Upper lobe of left lung (tissue), 6 donors: ENCODE measurements around the gene PPM1G. TPM values are rescaled to one million over a fixed set of nuclear protein-coding genes. Genes with fewer than 3 reads are reported as not detected.

Experiments
- ATAC-seq, 2 donors: fragments of 200-7000 bp; cut with Tn5 transposase; one replicate each; pipeline ENCODE4 v1.9.1; 2022; ENCODE audit warnings: mild to moderate bottlenecking in 2 of 2, moderate library complexity in 2 of 2; ENCODE audit not compliant: low FRiP score in 2 of 2
- DNase-seq, 2 donors: peaks; one replicate each; pipeline ENCODE4 v3.0.0-alpha.2; 2019 to 2020
- H3K27ac ChIP-seq, 4 donors: fragments of 200-600 bp; sonication (generic); one replicate each; pipeline ENCODE4 v1.5.1; 2016 to 2019
- H3K27me3 ChIP-seq, 4 donors: fragments of 200-600 bp; sonication (generic); one replicate each; pipeline ENCODE4 v1.5.1; 2017 to 2019
- H3K36me3 ChIP-seq, 4 donors: fragments of 200-600 bp; sonication (generic); one replicate each; pipeline ENCODE4 v1.5.1; 2016 to 2019
- H3K4me1 ChIP-seq, 4 donors: fragments of 200-600 bp; sonication (generic); one replicate each; pipeline ENCODE4 v1.5.1; 2018 to 2019
- H3K4me3 ChIP-seq, 4 donors: fragments of 200-600 bp; sonication (generic); one replicate each; pipeline ENCODE4 v1.5.1; 2017 to 2019; ENCODE audit warnings: mild to moderate bottlenecking in 2 of 4, moderate library complexity in 1 of 4
- H3K9me3 ChIP-seq, 4 donors: fragments of 200-600 bp; sonication (generic); one replicate each; pipeline ENCODE4 v1.5.1; 2018 to 2019
- EP300 ChIP-seq, 4 donors: sonication (generic); formaldehyde crosslinking; IDR thresholded peaks; one replicate each; pipeline ENCODE4 v1.5.1; 2017; ENCODE audit warnings: antibody characterized with exemption in 4 of 4, control low read depth in 2 of 4
- POLR2A ChIP-seq, 4 donors: fragments of 450-650 bp; IDR thresholded peaks; one replicate each; pipeline ENCODE4 v1.5.1; 2016 to 2017; ENCODE audit warnings: antibody characterized with exemption in 4 of 4, mild to moderate bottlenecking in 2 of 4
- POLR2AphosphoS5 ChIP-seq, 2 donors: sonication (generic); formaldehyde crosslinking; IDR thresholded peaks; one replicate each; pipeline ENCODE4 v1.5.1; 2017; ENCODE audit warnings: antibody characterized with exemption in 2 of 2
- WGBS, 2 donors: methylation state at CpG; one replicate each; pipeline ENCODE4 v1.1.5; 2017 to 2018; 5-methylcytosine and 5-hydroxymethylcytosine counted together
- total RNA-seq, 6 donors: library from RNA; depleted of rRNA in 4 of 6; stranded (reverse); fragments of >200 nt in 4 of 6; gene quantifications; one replicate each; pipeline versions ENCODE4 v1.1.0 to v1.2.1, GENCODE V29; 2016 to 2021
- TF ChIP-seq, protein P1 (sequence below), 6 experiments: fragments of 450-650 bp in 4 of 6; fragments of 200-600 bp in 2 of 6; sonication (generic) in 2 of 6; IDR thresholded peaks; one replicate each; pipeline ENCODE4 v1.5.1; 2016 to 2019; ENCODE audit warnings: antibody characterized with exemption in 6 of 6
- donor health status: DM: no; HTN: no; CAD: no; lungs with moderate emphysema.
- donor health status: DM: no; HTN: yes; CAD: no; lungs with severe emphysema.

Gene PPM1G
- total RNA-seq, 6 donors from 2014 or later, result 39.8 to 60.6 (median 55.3) TPM

DNA sequence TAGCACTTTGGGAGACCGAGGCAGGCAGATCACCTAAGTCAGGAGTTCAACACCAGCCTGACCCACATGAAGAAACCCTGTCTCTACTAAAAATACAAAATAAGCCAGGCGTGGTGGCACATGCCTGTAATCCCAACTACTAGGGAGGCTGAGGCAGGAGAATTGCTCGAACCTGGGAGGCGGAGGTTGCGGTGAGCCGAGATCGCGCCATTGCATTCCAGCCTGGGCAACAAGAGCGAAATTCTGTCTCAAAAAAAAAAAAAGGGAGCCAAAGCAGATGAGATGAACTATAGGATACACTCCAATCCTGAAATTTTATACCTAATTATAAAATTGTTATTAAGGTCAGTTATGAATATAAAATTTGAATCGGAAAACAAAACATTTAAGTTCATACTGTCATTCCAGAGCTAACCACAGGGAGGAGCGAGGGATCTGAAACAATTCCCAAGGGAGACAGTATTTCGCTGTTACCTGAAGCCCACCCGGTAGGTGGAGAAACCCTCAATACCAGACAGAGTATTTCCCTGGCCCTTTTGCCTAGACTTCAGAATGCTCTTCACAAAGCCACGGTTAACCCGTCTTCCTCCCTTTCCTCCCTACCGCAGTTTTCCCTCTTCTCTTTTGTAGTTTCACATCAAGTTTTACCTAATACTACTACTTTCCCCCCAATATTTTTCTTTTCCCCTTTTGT is 1.4 kb downstream of the PPM1G start:
- WGBS, 2 donors, result 56% methylated on average over 16 of the region's 16 CpGs
- Histone ChIP-seq H3K36me3 (peaks cover 0 to 17% (median 1%) of the 10 kb centered on the region in 4 donors), H3K9me3 (no peaks in the 10 kb centered on the region), H3K4me3 (peak overlapping the region in 3 of 4 donors; percentile 74 to 99 (median 87)), H3K27me3 (no peaks in the 10 kb centered on the region), H3K27ac (peak overlapping the region in 1 of 4 donors; percentile 93), H3K4me1 (peaks cover 21 to 31% (median 23%) of the 10 kb centered on the region in 4 donors)
- ATAC-seq (no peak), DNase-seq (no peak)
- TF ChIP-seq EP300 (IDR thresholded peaks at IDR 0.05) (no peak), POLR2A (IDR thresholded peaks at IDR 0.05) (no peak)
- TF ChIP-seq, protein P1, sequence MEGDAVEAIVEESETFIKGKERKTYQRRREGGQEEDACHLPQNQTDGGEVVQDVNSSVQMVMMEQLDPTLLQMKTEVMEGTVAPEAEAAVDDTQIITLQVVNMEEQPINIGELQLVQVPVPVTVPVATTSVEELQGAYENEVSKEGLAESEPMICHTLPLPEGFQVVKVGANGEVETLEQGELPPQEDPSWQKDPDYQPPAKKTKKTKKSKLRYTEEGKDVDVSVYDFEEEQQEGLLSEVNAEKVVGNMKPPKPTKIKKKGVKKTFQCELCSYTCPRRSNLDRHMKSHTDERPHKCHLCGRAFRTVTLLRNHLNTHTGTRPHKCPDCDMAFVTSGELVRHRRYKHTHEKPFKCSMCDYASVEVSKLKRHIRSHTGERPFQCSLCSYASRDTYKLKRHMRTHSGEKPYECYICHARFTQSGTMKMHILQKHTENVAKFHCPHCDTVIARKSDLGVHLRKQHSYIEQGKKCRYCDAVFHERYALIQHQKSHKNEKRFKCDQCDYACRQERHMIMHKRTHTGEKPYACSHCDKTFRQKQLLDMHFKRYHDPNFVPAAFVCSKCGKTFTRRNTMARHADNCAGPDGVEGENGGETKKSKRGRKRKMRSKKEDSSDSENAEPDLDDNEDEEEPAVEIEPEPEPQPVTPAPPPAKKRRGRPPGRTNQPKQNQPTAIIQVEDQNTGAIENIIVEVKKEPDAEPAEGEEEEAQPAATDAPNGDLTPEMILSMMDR (IDR thresholded peaks at IDR 0.05), result peak; percentile 19 to 51 (median 46)

DNA sequence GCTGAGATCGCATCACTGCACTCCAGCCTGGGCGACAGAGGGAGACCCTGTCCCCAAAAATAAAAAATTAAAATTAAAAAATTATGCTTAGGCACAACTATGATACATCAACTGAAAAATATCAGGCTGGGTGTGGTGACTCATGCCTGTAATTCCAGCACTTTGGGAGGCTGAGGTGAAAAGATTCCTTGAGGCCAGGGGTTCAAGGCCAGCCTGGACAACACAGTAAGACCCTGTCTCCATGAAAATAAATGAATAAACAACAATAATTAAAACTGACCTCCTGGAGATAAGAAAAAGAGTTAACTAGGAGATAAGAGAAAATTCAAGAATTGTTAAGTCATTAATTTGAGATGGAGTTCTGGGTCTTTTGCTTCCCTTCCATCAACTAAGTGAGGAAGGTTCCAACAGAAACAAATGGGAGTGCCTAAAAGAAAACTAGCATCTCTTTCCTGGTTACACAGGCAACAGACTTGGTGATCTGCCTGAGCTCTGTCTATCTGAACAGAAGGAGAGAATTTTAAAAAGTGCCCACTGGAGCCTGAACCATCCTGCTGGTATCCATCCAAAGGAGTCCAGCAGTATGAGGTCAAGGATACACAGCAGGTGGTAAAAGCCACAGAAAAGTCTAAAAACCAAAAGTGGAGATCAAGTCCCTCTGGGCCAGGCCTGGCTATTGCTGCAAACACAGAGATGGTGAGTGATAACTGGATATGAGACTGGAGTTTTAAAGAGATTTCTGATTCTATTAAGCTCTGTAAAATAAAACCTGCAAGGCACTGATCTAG is 8.8 kb downstream of the PPM1G start:
- no peaks in the 10 kb centered on the region for H3K27me3 ChIP-seq
- no peaks in the 10 kb centered on the region for H3K9me3 ChIP-seq
- TF ChIP-seq POLR2AphosphoS5 (IDR thresholded peaks at IDR 0.05) (no peak), EP300 (IDR thresholded peaks at IDR 0.05) (no peak), POLR2A (IDR thresholded peaks at IDR 0.05) (no peak)
- TF ChIP-seq, protein P1 (IDR thresholded peaks at IDR 0.05), result no peak
- no peak overlapping the region for H3K4me3 ChIP-seq
- DNase-seq (no peak), ATAC-seq (no peak)
- WGBS, 2 donors, result 92 to 97% methylated on average over 2 of the region's 2 CpGs
- peaks cover 0 to 10% (median 1%) of the 10 kb centered on the region in 4 donors for H3K36me3 ChIP-seq
- H3K27ac ChIP-seq, result no peak overlapping the region
- H3K4me1 ChIP-seq, result peaks cover 0 to 4% (median 0%) of the 10 kb centered on the region in 4 donors

DNA sequence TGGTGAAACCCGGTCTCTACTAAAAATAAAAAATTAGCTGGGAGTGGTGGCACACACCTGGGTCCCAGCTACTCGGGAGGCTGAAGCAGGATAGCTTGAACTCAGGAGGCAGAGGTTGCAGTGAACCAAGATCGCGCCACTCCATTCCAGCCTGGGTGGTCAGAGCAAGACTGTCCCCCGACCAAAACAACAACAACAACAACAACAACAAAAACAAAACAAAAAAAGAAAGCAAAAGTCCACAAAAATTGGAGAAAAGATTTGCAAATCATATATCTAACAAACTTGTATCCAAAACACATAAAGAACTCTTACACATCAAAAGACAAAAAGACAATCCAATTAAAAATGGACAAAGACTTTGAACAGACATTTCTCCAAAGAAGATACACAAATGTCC is 10.4 kb downstream of the PPM1G start:
- TF ChIP-seq POLR2A (IDR thresholded peaks at IDR 0.05) (no peak), EP300 (IDR thresholded peaks at IDR 0.05) (no peak), POLR2AphosphoS5 (IDR thresholded peaks at IDR 0.05) (no peak)
- TF ChIP-seq, protein P1 (IDR thresholded peaks at IDR 0.05), result no peak
- H3K4me1 ChIP-seq, result no peaks in the 10 kb centered on the region
- DNase-seq (no peak), ATAC-seq (no peak)
- no peaks in the 10 kb centered on the region for H3K27me3 ChIP-seq
- 93 to 95% methylated on average over 5 of the region's 5 CpGs for WGBS, 2 donors
- H3K27ac ChIP-seq, result no peak overlapping the region
- peaks cover 0 to under 1% (median 0%) of the 10 kb centered on the region in 4 donors for H3K36me3 ChIP-seq
- no peak overlapping the region for H3K4me3 ChIP-seq
- H3K9me3 ChIP-seq, result no peaks in the 10 kb centered on the region

DNA sequence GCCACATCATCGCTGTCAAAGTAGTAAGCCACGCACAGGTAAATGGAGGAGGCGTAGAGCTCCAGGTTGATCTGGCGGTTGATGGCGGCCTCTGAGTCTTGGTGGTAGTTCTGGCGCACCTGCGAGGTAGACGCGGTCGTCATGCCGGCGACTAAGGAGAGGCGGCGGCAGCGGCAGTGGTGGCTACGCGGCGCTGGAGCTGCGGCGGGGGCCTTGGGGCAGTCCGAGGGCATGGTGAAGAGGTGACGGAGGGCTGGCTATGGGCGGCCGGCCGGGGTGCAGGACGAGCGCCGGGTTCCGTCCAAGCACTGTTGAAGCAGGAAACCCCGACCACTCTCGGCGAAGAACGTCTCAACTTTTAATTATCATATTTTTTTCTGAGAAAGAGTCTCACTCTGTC is 16.2 kb downstream of the PPM1G start:
- H3K27ac ChIP-seq, result no peak overlapping the region
- peaks cover 0 to 9% (median 3%) of the 10 kb centered on the region in 4 donors for H3K36me3 ChIP-seq
- H3K4me3 ChIP-seq, result no peak overlapping the region
- 97 to 98% methylated on average over 33 of the region's 33 CpGs for WGBS, 2 donors
- no peaks in the 10 kb centered on the region for H3K27me3 ChIP-seq
- ATAC-seq (no peak), DNase-seq (peak in 1 of 2 donors; percentile 79)
- TF ChIP-seq POLR2A (IDR thresholded peaks at IDR 0.05), result no peak
- no peak for TF ChIP-seq POLR2AphosphoS5 (IDR thresholded peaks at IDR 0.05)
- TF ChIP-seq EP300 (IDR thresholded peaks at IDR 0.05), result no peak
- TF ChIP-seq, protein P1 (IDR thresholded peaks at IDR 0.05), result no peak
- no peaks in the 10 kb centered on the region for H3K4me1 ChIP-seq
- H3K9me3 ChIP-seq, result no peaks in the 10 kb centered on the region
